ENCODE results near the gene CMTM2.
"Not testable (repeated sequence)": the region's sequence is repeated elsewhere in the genome, so short reads cannot be mapped to it uniquely, and the experiment has no call there.

Gene CMTM2

DNA sequence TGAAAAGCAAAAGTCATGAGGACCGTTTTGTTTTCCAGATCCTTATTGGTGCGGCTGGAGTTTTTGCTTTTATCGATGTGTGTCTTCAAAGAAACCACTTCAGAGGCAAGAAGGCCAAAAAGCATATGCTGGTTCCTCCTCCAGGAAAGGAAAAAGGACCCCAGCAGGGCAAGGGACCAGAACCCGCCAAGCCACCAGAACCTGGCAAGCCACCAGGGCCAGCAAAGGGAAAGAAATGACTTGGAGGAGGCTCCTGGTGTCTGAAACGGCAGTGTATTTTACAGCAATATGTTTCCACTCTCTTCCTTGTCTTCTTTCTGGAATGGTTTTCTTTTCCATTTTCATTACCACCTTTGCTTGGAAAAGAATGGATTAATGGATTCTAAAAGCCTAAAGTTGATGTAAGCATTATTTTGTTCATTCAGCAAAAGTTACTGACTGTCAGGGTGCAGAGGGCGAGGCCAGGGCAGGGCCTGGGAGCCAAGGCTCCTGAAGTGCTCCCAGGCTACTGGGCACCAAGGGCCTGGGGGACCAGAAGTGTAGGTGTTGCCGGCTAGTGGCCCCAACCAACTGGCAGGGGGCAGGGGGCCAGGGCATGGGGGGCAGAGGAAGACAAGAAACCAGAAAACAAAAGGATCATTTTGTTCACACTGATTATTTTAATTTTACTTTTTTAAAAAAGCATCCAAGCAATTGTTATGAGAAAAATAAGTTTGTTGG, 8.8 kb downstream of the CMTM2 start:
- no peak for DNase-seq (ENCODE audit: low spot score)

DNA sequence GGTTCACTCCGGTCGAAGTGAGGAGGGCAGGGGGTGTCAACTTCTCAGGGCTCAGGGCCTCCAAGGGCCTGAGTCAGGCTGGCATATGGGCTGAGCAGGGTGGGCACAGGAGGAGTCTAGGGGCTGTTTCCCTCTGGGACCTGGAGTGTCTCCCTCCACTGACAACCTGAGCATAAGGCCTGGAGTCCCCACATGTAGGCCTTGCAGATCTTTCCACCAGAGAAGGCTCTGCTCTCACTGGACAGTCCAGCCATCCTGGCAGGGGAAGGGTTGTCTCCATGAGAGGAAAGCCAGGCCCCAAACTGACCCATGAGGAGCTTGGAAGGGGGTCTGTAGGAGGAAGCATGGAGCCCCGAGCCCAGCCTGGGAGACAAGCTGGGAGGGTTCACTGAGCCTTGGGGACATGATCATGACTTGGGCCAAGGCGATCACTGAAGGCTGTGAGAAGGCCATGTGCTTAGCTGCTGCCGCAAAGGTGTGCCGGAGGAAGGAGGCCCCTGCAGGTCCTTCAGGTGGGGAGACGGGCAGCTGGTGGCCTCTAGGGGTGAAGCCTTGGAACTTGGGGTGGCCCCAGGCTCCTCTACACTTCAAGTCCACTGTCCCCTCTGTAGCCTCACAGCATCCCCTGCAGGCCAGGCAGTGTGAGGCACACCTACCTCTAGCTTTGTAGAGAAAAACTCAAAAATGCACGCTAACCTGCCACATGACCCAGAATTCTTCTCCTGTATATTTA, 9.9 kb downstream of the CMTM2 start:
- DNase-seq (ENCODE audit: low spot score), result no peak

GRCh38 chr16:66590322-66590721, 11.1 kb downstream of the CMTM2 start:
- no peak for DNase-seq (ENCODE audit: low spot score)

DNA sequence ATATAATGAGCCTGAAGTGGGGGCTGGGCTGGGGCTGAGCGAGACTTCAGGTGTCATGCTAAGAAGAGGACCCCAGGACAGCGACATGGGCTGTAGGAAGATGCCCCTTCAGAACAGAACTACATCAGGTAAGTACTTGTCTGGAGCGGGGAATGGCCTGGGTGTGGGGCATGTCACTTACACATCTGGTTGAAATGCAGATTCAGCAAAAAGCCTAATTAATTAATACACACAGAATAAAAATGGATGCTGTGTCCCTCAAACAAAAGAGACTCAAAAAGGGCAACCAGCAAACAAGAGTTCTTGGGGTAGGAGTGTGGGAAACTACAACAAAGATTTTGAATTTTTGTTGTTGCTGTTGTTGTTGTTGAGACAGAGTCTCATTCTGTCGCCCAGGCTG, 11.8 kb downstream of the CMTM2 start:
- no peak for DNase-seq (ENCODE audit: low spot score)

- no peak for DNase-seq (ENCODE audit: low spot score)
Measured at GRCh38 chr16:66592241-66592640, 13.0 kb downstream of the CMTM2 start.

DNA sequence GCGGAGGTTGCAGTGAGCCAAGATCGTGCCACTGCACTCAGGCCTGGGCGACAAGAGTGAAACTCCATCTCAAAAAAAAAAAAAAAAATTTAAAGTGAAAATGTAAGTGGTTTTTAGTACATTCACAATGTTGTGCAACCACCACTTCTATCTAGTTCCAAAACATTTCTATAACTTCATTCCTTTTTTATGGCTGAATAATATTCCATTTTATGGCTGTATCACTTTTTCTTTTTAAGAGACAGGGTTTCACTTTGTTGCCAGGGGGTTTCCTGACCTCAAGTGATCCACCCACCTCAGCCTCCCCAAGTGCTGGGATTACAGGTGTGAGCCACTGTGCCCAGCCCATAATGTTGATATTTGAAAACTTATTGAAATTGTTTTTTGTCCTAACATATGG, 13.6 kb downstream of the CMTM2 start:
- no peak for DNase-seq (ENCODE audit: low spot score)

GRCh38 chr16:66594739-66595138, 15.5 kb downstream of the CMTM2 start:
- no peak for DNase-seq (ENCODE audit: low spot score)

DNA sequence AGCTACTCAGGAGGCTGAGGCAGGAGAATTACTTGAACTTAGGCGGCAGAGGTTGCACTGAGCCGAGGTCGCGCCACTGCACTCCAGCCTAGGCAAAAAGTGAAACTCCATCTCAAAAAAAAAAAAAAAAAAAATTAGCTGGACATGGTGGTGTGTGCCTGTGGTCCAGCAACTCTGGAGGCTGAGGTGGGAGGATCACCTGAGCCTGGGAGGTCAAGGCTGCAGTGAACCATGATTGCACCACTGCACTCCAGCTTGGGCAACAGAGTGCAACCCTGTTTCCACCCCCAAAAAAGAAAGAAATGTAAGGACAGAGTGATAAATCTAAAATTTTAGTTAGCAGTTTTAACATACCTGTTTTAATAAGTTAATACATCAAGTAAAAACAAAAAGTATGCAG, 17.3 kb downstream of the CMTM2 start:
- not testable (repeated sequence) for DNase-seq (ENCODE audit: low spot score)

DNA sequence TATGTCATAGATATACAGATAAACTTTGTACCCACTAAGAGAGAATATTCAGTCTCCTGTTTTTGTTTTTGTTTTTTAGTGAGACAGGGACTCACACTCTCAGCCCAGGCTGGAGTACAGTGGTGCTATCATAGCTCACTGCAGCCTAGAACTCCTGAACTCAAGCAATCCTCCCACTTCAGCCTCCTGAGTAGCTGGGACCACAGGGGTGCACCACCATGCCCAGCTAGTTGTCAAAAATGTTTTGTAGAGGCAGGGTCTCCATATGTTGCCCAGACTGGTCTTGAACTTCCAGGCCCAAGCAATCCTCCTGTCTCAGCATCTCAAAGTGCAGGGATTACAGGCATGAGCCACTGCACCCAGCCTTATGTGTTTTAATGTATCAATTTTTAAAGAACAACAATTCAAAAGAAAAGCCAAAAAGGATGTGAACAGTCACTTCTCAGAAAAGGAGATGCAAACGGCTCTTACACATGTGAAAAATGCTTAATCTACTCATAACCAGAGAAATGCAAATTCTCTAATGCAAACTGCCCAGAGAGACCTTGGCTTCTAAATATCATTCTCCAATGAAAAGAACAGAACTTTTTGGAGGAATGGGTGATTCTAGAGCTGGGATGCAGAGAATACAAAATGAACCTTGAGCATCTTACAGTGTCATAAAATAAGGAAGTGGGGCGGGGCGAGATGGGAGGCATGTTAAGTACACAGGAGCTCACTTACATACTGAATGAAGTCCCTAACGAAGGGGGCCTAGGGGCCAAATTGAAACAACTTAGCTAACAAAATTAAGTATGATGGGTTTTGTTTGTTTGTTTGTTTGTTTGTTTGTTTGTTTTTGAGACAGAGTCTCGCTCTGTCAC, 18.0 kb downstream of the CMTM2 start:
- DNase-seq (ENCODE audit: low spot score), result no peak

GRCh38 chr16:66598111-66598510, 18.8 kb downstream of the CMTM2 start:
- DNase-seq (ENCODE audit: low spot score), result no peak

DNA sequence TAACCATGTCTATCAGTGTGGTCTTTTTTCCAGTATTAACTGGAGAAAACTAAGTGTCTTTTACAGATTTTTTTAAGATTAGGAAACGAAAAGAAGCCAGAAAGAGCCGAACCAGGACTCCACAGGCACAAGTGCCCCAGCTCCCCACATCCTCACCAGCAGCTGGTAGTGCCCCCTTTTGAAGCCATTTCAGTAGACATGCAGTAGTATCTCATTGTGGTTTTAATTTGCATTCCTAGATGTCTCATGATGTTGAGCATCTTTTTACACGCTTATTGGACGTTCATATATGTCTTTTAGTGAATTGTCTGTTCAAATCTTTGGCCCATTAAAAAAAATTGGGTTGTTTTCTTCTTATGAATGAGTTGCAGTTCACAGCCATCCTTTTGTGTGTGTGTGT, 20.5 kb downstream of the CMTM2 start:
- no peak for DNase-seq (ENCODE audit: low spot score)

DNA sequence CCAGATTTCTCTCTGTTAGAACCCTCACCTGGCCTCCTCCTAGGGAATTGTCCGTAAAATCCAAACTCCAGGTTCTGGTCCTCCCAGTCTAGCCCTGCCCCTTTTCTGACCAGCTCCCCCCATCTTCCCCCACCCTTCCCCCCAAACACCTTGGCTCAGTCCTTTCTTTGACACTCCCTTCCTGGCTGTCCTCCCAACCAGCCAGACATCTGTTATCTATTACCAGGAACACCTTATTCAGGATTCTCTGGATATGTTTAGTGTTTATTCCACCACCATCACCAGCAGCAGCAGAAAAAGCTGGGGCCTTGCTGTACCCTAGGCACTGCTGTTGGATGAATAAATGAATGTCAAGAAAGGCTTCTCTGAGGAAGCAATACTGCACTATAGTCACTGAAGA, 21.2 kb downstream of the CMTM2 start:
- DNase-seq (ENCODE audit: low spot score), result no peak

DNA sequence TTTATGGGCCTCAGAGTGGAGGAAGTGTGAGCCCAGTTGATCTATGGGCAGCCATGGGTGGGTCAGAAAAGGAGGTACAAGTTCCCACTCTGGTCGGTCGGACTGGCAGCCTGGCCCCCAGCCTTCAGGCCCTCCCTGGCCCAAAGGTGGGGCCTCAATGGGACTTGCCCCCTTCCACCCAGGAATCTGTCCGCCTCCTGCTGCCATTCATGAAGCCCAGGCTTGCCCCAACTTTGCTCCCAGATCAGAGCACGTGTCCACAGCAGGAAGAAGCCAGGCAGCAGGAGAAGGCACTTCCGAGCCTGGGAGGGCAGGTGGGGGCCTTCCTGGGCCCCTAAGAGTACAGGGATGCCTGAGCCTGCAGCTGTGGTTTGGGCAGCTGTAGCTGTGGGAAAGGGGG, 22.2 kb downstream of the CMTM2 start:
- no peak for DNase-seq (ENCODE audit: low spot score)

- no peak for DNase-seq (ENCODE audit: low spot score)
Measured at GRCh38 chr16:66603537-66604375, 24.5 kb downstream of the CMTM2 start.

DNA sequence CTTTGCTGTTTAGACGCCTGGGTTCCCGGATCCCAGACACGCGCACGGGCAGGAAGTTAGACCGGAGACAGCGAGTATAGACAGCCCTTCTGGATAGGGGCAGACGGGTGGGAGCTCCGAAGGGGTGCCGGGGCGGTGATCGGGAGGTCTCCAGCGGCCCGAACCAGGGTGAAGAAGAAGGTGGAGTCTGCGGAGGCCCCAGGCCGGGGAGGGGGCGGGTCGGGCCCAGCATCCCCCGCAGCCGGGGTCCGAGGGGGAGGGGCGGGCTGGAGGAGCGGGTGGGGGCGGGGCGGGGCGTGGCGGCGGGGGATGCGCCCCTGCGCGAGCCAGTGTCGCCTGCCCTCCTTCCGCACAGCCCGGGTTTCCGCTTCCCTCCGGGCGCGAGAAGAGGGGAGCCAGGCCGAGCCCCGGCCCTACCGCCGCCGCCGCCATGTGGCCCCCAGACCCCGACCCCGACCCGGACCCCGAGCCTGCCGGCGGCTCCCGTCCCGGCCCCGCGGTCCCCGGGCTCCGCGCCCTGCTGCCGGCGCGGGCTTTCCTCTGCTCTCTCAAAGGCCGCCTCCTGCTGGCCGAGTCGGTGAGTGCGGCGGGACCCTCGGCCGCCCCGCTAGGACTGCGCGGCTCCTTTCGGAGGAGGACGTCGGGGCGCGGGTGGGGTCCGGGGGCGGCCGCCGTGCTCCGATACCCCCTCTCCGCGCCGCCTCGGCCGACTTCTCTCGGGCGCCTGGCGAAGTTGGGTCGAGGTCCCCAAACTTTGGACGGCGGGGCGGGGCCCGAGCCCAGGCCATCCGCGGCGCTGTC, 25.3 kb downstream of the CMTM2 start, which contains the start of gene CMTM3:
CMTM3 (plus strand) TSS at position 329 of the 801 bp plus-strand sequence; CDS start at position 431, 102 bp downstream.
- DNase-seq (ENCODE audit: low spot score), result peak; percentile 88

DNA sequence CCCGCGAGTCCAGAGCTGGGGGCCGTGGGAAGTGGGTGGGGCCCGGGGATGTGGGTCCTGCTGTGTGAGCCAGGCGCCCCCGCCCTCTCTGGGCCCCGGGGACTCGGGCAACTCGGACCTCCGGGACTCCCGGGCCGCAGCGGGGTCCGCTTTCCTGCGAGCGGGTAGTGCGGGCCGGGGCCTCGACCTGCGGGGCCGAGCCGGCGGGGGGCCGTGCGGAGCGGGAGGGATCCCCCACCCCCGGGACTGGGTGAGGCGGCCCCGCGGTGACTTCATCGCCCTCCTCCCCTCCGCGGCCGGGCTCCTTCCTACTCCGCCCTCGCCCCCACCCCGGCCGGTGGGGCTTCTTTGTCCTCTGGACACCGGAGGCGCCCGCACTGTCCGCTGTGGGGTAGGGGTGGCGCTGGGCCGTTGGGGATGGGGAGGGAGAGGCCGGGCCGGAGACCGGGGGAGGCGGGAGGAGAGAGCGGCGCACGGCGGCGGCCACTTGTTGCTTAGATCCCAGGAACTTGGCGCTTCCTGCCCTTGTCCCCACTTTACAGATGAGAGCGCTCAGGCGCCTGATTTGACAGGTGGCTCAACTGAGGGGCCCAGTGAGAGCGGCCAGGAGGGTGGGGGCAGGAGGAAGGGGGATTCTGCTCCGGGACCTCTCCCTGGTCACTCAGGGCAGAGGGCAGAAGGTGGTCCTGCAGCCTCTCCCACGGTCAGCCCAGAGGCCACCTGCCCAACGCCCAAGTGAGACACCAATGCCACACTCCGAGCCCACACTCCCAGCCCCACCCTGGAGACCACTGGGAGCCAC, 26.1 kb downstream of the CMTM2 start:
- DNase-seq (ENCODE audit: low spot score), result peak; percentile 52

DNA sequence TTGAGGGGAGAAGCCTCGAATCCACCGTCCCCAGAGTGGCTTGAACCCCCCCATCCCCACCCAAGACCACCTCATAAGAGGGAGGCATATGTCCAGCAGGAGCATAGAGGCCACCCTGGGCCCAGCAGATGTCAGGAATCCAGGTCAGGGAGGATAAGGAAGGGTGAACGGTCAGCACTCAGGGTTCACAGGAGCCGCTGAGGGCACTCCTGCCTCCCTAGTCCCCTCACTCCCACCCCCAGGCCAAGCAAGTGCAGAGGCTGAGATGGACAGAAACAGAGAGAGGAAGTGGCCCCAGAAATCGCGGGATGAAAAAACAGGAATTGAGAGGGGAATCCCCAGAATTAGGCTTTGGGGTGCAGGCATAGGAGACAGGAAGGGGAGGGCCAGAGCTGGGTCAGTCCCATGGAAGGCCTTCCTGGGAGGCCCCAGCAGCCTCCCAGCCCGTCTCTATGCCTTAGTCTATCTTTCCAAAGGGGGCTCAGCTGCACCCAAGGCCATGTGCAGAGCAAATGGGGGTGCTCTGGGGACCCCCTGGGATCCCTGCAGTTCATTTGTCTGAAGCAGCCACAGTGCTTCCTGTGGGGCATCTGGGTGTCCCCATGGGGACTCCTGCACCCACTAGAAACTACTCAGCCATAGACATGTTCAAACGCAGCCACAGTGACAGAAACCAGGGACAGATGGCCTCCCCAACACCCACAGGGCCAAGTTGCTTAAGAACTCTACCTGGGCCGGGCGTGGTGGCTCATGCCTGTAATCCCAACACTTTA, 26.9 kb downstream of the CMTM2 start:
- no peak for DNase-seq (ENCODE audit: low spot score)

GRCh38 chr16:66608241-66609138, 29.2 kb downstream of the CMTM2 start:
- DNase-seq (ENCODE audit: low spot score), result peak; percentile 89

All from D341Med (cell line).